Skin of body (tissue), 2 donors: Measurements from ENCODE around the gene EFHC2. TPM values are rescaled to one million over a fixed set of nuclear protein-coding genes. Genes with fewer than 3 reads are reported as not detected.

Source experiments
- DNase-seq: peaks from one replicate; lab custom pipeline; 2025; lab: John Stamatoyannopoulos, UW
- total RNA-seq: library from RNA; depleted of rRNA; stranded (reverse); fragments of >200 nt; gene quantifications from one replicate; pipeline ENCODE4 v1.2.3, GENCODE V29; 2014

Gene EFHC2, protein sequence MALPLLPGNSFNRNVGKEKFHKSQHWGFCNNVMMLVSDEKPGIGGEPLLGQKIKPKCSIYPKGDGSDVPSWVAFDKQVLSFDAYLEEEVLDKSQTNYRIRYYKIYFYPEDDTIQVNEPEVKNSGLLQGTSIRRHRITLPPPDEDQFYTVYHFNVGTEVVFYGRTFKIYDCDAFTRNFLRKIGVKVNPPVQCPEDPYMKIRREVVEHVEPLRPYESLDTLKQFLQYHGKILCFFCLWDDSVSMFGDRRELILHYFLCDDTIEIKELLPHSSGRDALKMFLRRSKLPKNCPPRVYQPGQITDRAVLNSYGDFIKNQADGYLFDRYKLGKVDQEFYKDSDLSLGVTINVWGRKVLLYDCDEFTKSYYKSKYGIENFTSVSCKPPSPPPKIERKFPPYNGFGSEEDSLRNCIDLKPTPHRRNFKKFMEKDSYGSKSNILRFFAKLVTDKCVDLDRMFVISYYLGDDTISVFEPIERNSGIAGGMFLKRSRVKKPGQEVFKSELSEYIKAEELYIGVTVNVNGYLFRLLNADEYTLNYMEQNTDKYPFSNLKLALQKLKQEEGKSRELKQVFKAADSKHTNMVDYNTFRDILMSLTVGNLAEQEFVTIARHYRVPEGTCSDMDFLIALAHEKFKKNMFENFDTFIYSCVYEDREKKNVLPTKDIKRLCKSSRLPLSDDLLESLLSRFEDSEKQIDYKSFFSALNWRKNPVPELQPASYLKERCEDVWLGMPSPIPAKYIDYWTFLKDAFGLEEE
- total RNA-seq = 1.6 TPM

DNA sequence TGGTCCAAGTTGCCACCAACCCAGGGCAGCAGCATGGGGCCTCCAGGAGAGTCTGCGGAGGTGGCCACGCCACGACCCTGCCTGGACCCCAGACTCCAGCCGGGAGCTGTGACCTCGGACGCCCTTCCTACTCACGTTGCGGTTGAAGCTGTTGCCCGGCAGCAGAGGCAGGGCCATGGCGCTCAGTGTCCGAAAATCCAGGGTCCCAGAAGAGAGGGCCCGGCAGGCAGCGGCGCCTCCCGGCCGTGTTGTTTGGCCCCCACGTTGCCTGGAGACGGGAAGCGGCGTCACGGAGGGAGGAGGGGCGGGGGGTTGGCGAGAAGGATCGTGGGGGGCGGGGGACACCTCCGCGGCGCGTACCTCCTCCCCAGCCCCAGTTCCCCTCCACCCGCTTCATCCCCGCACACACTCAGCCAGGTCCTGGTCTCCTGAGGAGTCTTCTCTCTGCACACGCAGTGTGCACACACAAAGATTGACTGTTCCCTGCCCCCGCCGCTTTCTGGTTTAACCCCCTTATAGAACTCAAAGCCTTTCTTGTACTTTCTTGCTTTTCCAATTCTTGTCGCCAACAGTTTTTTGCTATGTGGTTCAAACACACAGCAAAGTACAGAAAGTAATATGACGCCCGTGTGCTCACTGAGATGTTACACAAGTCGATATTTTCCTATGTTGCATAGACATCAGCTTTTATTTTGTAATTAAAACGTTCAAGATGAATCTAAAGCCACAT lies at the start of gene EFHC2:
Gene EFHC2, minus strand, starts transcription at position 261 of the 730 bp plus-strand sequence. Its CDS starts 84 bp downstream, at position 177.
- peak; percentile 6 for DNase-seq

DNA sequence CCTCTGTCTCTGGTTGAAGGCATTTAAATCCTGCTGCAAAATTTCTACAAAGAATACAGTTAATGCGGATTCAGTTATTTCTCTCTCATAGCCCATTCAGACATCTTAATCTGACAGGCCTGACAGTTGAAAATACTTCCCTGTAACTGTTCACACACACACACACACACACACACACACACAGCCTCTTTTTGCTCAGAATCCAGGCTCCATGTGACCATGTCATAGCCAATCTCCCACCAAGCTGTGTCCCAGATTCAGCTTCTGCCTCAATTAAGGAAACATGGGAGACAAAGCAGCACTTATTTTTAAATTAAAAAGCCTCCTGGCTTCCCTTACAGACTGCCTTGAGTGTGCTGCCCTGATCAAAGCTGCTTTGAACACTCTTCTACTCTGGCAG lies 49.3 kb upstream of the EFHC2 start:
- no peak for DNase-seq

DNA sequence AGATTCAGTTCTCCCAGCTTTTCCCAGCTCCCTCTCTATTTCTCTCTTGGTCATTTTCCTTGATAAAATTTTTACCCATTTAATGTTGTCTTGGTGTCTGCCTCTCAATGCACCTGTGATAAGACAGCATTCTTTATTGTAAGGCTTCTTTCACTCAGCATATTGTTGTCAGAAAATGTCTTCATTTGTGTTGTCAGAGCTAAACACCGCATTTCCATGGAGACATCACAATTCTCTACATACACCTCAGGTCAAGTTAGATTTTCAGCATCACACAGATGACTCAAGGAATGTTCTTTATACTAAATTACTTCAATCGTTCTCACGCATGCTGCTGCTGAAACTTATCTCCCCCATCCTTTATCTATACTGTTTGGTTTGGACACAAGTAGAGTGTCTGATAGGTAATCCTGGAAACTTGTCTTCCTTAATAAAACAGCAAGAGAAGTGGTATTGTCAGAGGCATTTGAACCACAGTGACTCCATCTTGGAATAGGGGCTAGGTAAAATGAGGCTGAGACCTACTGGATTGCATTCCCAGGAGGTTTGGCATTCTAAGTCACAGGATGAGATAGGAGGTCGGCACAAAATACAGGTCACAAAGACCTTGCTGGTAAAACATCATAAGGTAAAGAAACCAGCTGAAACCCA lies 41.3 kb upstream of the EFHC2 start:
- DNase-seq = no peak

DNA sequence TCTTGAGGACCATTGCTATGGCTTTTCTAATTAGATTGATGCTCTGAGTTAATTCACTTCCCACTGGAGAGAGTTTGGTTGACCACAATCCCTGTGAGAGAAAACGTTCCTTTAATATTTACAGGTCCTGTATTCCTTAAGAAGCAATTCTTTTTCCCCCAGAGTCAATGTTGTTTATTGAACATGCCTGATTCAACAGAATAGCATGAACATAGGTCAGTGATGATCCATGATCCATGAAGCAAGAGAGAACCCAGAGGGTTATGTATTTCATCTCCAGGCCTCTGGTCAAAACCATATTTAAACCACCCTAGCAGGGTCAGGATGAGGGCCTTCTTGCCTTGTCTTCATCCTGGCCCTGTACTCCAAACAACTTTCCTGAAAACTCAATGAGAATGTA lies 39.4 kb upstream of the EFHC2 start:
- DNase-seq = no peak

DNA sequence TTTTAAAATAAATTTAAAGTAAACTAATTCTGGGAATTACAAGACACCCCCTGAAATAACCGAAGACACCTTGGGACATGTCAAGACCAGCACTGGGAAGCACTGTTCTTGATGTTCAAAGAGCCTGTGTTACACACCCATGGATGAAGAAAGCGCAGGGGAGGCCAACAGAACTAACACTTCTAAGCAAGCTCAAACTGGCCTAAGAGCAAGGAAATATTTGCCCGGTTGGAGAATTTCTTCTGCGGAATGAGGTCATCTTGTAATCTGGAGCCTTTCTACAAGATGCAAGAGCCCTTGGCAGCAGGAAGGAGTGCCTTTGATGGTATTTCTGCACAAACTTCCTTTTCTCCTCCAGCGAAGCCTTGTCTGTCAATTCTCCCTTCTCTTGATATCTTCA lies 9.3 kb upstream of the EFHC2 start:
- DNase-seq = peak; percentile 0

DNA sequence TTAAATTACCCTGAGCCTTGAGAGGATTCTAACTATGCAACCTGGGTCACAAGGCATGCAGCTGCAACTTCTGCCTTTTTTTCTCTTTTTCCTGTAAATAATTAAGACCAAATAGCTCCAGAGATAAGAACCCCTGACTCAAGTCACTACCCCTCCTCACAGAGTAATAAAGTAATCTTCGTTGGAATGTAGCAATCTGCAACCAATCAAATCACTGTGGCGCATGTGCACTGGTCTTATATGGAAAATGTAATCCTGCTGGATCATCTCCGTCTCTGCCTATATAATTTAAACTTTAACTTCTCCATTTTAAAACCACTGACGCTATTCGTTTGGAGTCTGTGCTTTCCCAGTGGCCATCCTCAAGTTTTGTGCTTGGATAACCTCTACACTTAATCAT lies 6.1 kb upstream of the EFHC2 start:
- no peak for DNase-seq

DNA sequence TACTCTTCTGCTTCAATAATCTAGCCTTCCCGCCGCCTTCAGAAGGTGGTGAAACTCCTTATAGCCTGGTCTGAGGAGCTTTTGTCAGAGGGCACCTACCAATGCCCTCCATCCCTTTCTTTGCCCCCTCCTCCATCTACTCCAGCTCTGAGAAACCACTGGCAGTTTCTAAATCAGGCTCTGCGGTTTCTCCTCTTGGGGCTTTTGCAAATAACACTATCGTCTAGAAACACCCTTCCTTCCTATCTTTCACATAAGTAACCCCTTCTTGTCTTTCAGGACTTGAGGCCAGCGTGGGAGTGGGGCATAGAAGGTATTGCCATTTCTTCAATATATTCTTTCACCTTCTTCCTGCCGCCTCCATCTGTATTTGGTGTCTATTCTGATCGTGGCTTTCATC lies 1.2 kb upstream of the EFHC2 start:
- no peak for DNase-seq

DNA sequence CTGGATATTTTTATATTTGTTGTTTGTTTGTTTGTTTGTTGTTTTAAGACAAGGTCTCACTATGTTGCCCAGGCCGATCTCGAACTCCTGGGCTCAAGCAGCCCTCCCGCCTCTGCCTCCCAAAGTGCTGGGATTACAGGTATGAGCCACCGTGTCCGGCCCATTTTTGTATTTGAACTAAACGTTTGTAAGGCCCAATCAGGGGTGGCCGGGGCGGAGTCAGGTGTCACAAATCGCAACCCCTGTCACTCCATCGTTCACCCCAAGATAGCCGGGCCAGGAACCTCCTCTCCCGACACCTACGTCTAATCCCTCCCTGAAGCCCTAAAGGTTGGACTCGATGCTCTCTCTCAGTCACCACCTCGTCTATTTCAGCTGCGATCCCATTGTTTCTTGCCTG lies 722 bp upstream of the EFHC2 start:
- no peak for DNase-seq

DNA sequence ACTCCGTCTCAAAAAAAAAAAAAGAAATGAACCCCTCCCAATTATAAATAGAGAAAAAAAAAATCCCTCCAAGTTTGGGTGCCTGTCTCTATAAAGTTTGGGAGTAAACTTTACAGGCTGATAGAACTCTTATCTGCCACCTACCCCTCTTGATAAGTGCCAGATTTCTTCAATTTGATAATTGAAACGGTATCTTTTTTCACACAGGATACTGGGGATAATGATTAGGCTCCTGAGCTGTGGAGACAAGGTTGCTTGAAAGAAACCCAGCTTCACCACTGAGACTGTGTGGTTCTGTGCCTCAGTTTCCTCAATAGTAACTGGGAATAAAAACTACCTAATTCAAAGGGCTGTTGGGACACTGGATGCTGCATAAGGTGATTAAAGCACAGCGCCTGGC lies 606 bp downstream of the EFHC2 start:
- no peak for DNase-seq

DNA sequence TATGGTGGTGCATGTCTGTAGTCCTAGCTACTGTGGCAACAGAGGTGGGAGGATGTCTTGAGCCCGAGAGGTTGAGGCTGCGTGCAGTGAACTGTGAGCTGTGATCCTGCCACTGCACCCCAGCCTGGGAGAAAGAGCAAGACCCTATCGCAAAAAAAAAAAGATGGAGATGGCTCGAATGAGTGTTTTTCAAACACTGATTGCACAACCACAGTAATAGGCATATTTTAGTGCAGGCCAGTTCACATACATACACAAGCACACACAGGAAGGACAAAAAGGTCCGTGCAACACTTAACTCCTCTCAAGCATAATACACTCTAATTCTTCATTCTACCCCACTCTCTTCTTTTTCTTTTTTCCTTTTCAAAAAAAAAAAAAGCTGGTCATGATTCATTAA lies 5.1 kb downstream of the EFHC2 start:
- DNase-seq = no peak

DNA sequence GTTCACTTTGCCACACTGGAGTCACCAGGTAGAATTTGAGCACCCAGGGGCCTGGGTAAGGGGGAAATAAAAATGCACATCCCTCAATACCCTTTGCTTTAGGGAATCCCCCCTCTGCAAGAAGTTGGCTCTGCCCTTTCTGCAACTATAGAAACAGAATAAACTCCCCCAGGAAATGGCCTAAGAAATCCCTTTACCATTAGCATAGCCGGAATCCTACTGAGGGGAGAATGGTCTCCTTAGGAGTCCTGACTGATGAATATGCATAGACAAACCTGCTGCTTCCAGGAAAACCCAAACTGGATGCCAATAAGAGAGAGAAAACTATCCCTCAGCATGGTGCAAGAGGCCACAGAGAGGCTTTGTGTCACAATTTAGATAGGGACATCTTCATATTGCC lies 11.0 kb downstream of the EFHC2 start:
- no peak for DNase-seq

DNA sequence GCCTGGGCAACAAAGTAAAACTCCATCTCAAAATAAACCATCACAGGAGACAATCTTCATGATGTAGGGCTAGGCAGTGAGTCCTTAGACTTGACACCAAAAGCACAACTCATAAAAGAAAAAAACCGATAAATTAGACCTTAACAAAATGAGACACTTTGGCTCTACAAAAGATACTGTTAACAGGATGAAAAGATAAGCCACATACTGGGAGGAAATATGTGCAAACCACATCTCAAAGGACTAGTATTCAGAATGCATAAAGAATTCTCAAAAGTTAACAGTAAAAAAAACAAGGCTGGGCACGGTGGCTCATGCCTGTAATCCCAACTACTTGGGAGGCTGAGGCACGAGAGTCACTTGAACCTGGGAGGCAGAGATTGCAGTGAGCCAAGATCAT lies 13.2 kb downstream of the EFHC2 start:
- DNase-seq = no peak

DNA sequence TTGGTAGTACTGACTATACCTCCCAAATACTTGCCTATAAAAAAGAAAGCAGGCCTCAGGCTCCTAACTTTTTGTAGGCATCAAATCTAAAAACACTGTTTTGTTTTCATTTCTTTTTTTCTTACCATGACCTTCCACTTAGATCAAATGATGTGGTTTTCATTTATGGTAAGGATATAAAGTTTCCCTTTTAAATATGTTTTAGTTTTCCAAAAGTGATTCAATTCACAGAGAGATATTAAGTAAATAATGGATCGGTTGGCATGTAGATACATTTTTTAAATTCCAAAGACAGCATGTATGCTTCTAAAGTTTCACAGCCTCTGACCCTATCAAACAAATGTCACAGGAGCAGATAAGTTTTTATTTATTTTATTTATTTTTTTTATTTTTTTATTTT lies 23.9 kb downstream of the EFHC2 start:
- DNase-seq = no peak

DNA sequence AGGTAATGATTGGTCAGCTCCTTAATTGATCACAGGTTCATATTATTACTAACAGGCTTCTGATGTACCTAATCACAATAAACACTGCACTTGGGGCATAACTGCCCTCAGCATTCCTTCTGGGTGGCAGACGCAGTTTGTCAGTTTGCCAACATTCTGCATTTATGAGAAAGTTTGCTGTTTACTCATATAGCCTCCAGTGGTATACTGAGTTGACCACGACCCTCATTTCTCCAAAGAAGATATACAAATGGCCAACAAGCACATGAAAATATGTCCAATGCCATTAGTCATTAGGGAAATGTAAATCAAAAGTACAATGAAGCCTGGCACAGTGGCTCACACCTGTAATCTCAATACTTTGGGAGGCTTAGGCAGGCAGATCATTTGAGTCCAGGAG lies 26.3 kb downstream of the EFHC2 start:
- DNase-seq = no peak

DNA sequence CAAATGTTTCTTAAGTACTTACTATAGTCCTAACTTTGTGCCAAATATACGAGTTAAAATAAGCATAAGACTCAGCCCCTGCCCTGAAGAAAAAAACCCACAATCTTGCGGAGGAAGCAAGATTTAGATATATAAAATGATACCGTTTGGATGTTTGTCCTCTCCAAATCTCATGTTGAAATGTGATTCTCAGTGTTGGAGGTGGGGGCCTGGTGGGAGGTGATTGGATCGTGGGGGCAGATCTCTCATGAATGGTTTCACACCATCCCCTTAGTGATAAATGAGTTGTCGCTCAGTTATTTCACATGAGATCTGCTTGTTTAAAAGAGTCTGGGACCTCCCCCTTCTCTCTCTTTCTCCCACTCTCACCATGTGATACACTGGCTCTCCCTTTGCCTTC lies 28.7 kb downstream of the EFHC2 start:
- no peak for DNase-seq

DNA sequence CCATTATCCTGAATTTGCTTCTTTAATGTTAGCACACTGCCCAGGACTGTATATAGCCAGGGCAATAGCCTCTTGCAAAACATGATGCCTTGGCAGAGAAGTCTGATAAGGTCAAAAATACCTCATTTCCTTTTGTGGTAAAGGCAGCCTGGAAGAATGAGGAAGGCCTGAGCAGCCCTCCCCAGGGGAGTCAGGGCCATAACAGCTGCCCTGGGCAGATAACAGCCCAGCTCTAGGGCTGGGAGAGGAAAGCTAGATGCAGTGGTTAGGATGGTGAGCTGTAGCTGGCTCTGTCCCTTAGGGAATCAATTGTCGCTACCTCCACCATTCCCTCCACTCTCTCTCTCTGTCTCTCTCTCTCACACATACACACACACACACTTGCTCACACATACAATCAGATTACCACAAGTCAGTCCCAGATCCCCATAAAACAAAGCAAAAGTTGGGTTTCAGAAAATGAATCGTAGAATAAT lies 29.2 kb downstream of the EFHC2 start:
- DNase-seq = no peak

DNA sequence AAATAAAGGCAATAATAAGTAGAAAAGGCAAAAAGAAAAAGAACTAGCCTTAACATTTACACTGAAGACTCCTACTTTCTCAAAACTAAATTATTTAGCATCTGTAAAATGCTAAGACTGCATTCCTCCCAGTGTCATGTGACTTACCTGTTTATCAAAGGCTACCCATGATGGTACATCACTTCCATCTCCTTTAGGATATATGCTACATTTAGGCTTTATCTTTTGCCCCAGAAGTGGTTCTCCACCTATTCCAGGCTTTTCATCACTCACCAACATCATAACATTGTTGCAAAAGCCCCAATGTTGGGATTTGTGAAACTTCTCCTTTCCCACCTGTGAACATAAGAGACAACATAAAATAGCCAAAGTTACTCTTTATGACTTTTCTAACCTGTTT lies 31.1 kb downstream of the EFHC2 start:
- no peak for DNase-seq

DNA sequence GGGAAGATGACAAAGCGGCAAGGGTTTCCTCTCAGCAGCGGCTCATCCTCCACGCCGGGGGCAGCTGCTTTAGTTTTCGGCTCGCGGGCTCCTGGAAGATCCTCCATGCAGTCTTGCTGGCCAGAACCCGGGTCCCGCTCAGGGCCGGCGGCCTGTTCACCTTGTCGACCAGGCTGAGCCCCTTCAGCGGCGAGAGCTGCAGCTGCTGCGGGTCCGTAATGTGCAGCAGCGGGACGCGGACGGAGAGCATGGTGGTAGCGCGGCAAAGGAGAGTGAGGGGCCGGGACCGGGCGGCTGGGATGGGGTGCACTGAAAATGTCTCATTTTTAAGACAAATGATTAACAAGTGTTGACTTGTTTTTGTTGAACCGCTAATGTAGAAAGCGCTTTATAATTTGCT lies 33.2 kb downstream of the EFHC2 start:
- DNase-seq = no peak

DNA sequence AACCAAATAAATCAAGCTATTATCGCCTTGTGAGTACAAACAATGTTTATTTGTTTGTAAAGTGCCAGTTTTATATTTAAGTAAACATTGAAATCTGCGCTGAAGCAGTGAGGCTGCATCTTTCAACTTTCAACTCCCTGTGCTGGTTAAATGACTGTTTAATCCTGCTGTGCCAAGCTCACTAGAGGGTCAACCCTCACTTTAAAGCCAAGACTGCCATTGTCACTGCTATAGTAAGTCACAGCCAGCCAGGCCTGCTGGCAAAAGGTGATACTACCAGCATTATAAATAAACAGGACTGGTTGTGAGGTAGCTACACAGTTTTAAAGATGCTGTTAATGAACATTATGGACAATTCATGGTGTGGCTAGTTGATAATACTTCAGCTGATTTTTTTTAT lies 34.6 kb downstream of the EFHC2 start:
- DNase-seq = no peak

DNA sequence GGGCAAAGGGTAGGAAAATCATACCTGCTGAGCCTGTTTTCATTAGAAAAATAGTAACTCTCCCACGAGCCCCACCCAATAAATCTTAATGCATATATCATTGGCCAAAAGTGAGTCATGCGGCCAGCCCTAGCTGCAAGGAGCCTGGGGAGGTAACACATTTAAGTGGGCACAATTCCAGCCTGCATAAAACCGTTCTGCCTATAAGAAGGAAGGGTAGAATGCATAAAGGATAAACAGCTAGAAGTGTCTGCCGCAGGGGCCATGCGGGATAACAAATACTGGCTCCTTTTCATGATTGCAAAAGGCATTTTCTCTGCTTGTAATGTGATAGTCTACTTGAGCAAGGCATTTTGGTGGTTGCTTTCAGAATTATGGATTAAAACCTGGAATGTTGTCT lies 37.1 kb downstream of the EFHC2 start:
- no peak for DNase-seq

DNA sequence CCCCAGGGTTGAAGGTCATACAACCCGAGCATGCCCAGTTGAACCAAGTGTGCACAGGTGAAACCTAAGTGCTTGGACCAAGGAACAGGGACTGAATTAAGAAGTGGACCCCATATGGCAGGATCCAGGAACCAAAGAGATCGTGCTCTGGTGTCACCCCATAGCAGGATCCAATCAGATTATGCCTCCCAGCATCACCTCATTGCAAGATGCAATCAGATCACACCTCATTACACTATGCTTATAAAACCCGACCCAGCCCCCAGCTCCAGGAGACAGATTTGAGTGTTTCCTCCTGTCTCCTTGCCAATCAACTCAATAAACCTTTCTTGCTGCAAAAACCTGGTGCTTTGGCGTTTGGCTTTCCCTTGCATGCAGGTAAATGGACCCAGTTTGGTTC lies 37.6 kb downstream of the EFHC2 start:
- no peak for DNase-seq

DNA sequence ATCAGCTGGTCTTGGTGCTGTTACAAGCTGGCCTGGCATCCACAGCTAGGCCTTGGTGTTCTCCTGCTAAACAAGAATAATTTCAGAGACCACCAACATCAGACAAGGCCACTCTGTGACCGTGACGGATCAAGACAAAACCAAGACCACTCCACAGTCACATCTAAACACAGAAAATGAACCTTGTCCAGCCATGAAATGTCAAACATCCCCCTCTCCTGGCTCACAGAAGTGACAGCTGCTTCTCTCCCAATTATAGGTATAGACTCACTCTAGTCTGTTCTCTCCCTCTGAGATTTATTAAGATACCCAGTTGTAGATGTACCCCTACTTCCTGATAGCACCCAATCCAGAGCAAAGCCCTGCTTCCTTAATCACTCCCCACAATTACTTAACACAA lies 40.4 kb downstream of the EFHC2 start:
- no peak for DNase-seq
